Motor neuron (in vitro differentiated cells): ENCODE measurements around the gene CRHR1. TPM values are rescaled to one million over a fixed set of nuclear protein-coding genes. Genes with fewer than 3 reads are reported as not detected.
A peak's percentile ranks its signal among the peaks of the same experiment; 100 is the strongest.

Source experiments
- ATAC-seq, 8 experiments: fragments of 200-7000 bp; cut with Tn5 transposase; replicated peaks in 6 of 8; 2 replicates each; pipeline ENCODE4 v1.8.0; 2021; ENCODE audit warnings: mild to moderate bottlenecking in 8 of 8, moderate library complexity in 8 of 8
- H3K27ac ChIP-seq, 2 donors: fragments of 250-450 bp; sonication (Bioruptor Pico); 2 replicates each; pipeline ENCODE4 v1.9.0; 2021; ENCODE audit warnings: antibody characterized with exemption in 2 of 2, mild to moderate bottlenecking in 2 of 2, moderate library complexity in 1 of 2
- H3K4me1 ChIP-seq, 2 donors: fragments of 250-450 bp; sonication (Bioruptor Pico); replicated peaks in 1 of 2; 2 replicates each; pipeline ENCODE4 v1.6.1; 2021; ENCODE audit warnings: antibody characterized with exemption in 2 of 2, mild to moderate bottlenecking in 2 of 2, moderate library complexity in 1 of 2
- H3K4me3 ChIP-seq, 5 donors: fragments of 250-450 bp; sonication (Bioruptor Pico); 2 replicates each; pipeline ENCODE4 v1.9.0; 2021; ENCODE audit warnings: antibody characterized with exemption in 5 of 5, mild to moderate bottlenecking in 5 of 5, moderate library complexity in 4 of 5
- WGBS, 10 experiments: fragments of 450-650 bp; shearing (Covaris generic); methylation state at CpG; one replicate each; pipeline ENCODE4 v1.0.0; 2022; 5-methylcytosine and 5-hydroxymethylcytosine counted together
- in situ Hi-C, 9 experiments: fragments of 400-800 bp; cut with MboI; loops; one replicate each; pipeline ENCODE4 v1.15.0; 2021; ENCODE audit warnings: low sequenced_read_pairs in 9 of 9, low pct_unique_long_range_greater_than_20kb in 2 of 9; ENCODE audit not compliant: unreplicated experiment in 9 of 9
- total RNA-seq, 8 experiments: library from RNA; unstranded; fragments of 300-600 nt; gene quantifications; 2 replicates each; pipeline versions ENCODE4 v1.2.3 to v1.2.4, GENCODE V29; 2022

Gene CRHR1
- total RNA-seq, 8 experiments from 2014 or later: 0.21 to 10.3 (median 1.7) TPM; not detected in 1

GRCh38 chr17:45764479-45764878 is 19.6 kb upstream of the CRHR1 start:
- ATAC-seq: no peak
- no peak overlapping the region for H3K4me3 ChIP-seq
- no peak overlapping the region for H3K27ac ChIP-seq
- peaks cover 0 to 9% of the 10 kb centered on the region in 2 donors for H3K4me1 ChIP-seq
- in situ Hi-C loops: no loop called here

- in situ Hi-C loops: no loop called here
- ATAC-seq: peak in 3 of 8 experiments; percentile 10 to 47 (median 27)
- no peak overlapping the region for H3K4me3 ChIP-seq
- H3K27ac ChIP-seq: no peak overlapping the region
- WGBS, 10 experiments: 14 to 73% (median 43%) methylated on average over 1 to 4 of the region's 4 CpGs; no CpG with 5 or more reads in 3 of the 10 experiments
- H3K4me1 ChIP-seq: peaks cover 13 to 23% of the 10 kb centered on the region in 2 donors
Observed at GRCh38 chr17:45768000-45768399, 16.1 kb upstream of the CRHR1 start.

GRCh38 chr17:45770632-45771270 is 13.4 kb upstream of the CRHR1 start:
- ATAC-seq: peak in 5 of 8 experiments; percentile 39 to 77 (median 67)
- peak overlapping the region; percentile 2 to 53 for H3K27ac ChIP-seq
- in situ Hi-C loops: no loop called here
- H3K4me3 ChIP-seq: no peak overlapping the region
- WGBS, 10 experiments: 0 to 80% (median 17%) methylated on average over 1 to 4 of the region's 10 CpGs; no CpG with 5 or more reads in 3 of the 10 experiments
- H3K4me1 ChIP-seq: peaks cover 17 to 28% of the 10 kb centered on the region in 2 donors

- in situ Hi-C loops: no loop called here
- peak in 5 of 8 experiments; percentile 62 to 84 (median 82) for ATAC-seq
- H3K4me3 ChIP-seq: no peak overlapping the region
Observed at GRCh38 chr17:45771271-45771959, 12.7 kb upstream of the CRHR1 start.

GRCh38 chr17:45775148-45775547 is 9.0 kb upstream of the CRHR1 start:
- in situ Hi-C loops: no loop called here
- no peak overlapping the region for H3K27ac ChIP-seq
- peak in 6 of 8 experiments; percentile 11 to 71 (median 32) for ATAC-seq
- H3K4me3 ChIP-seq: no peak overlapping the region
- WGBS, 10 experiments: 33 to 80% (median 67%) methylated on average over 1 to 4 of the region's 5 CpGs; no CpG with 5 or more reads in 5 of the 10 experiments
- H3K4me1 ChIP-seq: peaks cover 17 to 22% of the 10 kb centered on the region in 2 donors

More at GRCh38 chr17:45771271-45771959, 12.7 kb upstream of the CRHR1 start:
- Histone ChIP-seq H3K4me1 (peaks cover 17 to 28% of the 10 kb centered on the region in 2 donors), H3K27ac (peak overlapping the region; percentile 2 to 53)
- 0 to 65% (median 57%) methylated on average over 1 to 3 of the region's 12 CpGs; no CpG with 5 or more reads in 4 of the 10 experiments for WGBS, 10 experiments

- 0 to 43% methylated on average over 1 of the region's 4 CpGs; no CpG with 5 or more reads in 8 of the 10 experiments for WGBS, 10 experiments
- in situ Hi-C loops: no loop called here
- peak in 2 of 8 experiments; percentile 59 to 62 for ATAC-seq
- Histone ChIP-seq H3K27ac (no peak overlapping the region), H3K4me3 (no peak overlapping the region), H3K4me1 (peaks cover 17 to 21% of the 10 kb centered on the region in 2 donors)
Observed at GRCh38 chr17:45775576-45776011, 8.5 kb upstream of the CRHR1 start.

GRCh38 chr17:45776896-45777295 is 7.2 kb upstream of the CRHR1 start:
- whole genome bisulfite sequencing, 10 experiments: 4 to 75% (median 53%) methylated on average over 3 to 7 of the region's 7 CpGs; no CpG with 5 or more reads in 5 of the 10 experiments
- ATAC-seq: no peak
- Histone ChIP-seq H3K4me1 (peaks cover 5 to 8% of the 10 kb centered on the region in 2 donors), H3K27ac (no peak overlapping the region), H3K4me3 (no peak overlapping the region)
- in situ Hi-C loops: no loop called here

- 0 to 83% (median 50%) methylated on average over 1 of the region's 3 CpGs; no CpG with 5 or more reads in 6 of the 10 experiments for WGBS, 10 experiments
- Histone ChIP-seq H3K27ac (no peak overlapping the region), H3K4me3 (no peak overlapping the region), H3K4me1 (peaks cover 4 to 5% of the 10 kb centered on the region in 2 donors)
- in situ Hi-C loops: no loop called here
- ATAC-seq: no peak
Observed at GRCh38 chr17:45777388-45777787, 6.7 kb upstream of the CRHR1 start.

- WGBS, 10 experiments: 0 to 100% (median 70%) methylated on average over 1 to 5 of the region's 5 CpGs; no CpG with 5 or more reads in 1 of the 10 experiments
- ATAC-seq: no peak
- in situ Hi-C loops: no loop called here
- no peak overlapping the region for H3K4me3 ChIP-seq
- H3K4me1 ChIP-seq: peaks cover 0 to 7% of the 10 kb centered on the region in 2 donors
- H3K27ac ChIP-seq: no peak overlapping the region
Observed at GRCh38 chr17:45780921-45781320, 3.2 kb upstream of the CRHR1 start.

- in situ Hi-C loops: no loop called here
- Histone ChIP-seq H3K4me3 (peak overlapping the region; percentile 53 to 73 (median 59)), H3K27ac (no peak overlapping the region), H3K4me1 (peaks cover 0 to 7% of the 10 kb centered on the region in 2 donors)
- peak in 7 of 8 experiments; percentile 12 to 60 (median 57) for ATAC-seq
- 0 to 86% (median 75%) methylated on average over 1 to 10 of the region's 32 CpGs; no CpG with 5 or more reads in 3 of the 10 experiments for WGBS, 10 experiments
Observed at GRCh38 chr17:45782889-45783592, 1.1 kb upstream of the CRHR1 start.

- peaks cover 0 to 7% of the 10 kb centered on the region in 2 donors for H3K4me1 ChIP-seq
- peak; percentile 13 to 77 (median 72) for ATAC-seq
Observed at GRCh38 chr17:45783593-45784292, 377 bp upstream of the CRHR1 start.

GRCh38 chr17:45784741-45785479 is 790 bp downstream of the CRHR1 start:
- in situ Hi-C loops: no loop called here
- Histone ChIP-seq H3K4me1 (peaks cover 0 to 7% of the 10 kb centered on the region in 2 donors), H3K27ac (no peak overlapping the region), H3K4me3 (peak overlapping the region; percentile 53 to 73 (median 59))
- WGBS, 10 experiments: 5% methylated on average over 4 of the region's 82 CpGs; no CpG with 5 or more reads in 9 of the 10 experiments
- ATAC-seq: peak; percentile 47 to 71 (median 53)

More at GRCh38 chr17:45783593-45784292, 377 bp upstream of the CRHR1 start:
- no peak overlapping the region for H3K27ac ChIP-seq
- in situ Hi-C loops: no loop called here
- peak overlapping the region; percentile 53 to 73 (median 59) for H3K4me3 ChIP-seq
- whole genome bisulfite sequencing, 10 experiments: 0% methylated on average over 4 to 8 of the region's 64 CpGs; no CpG with 5 or more reads in 6 of the 10 experiments
